ENCODE results near the gene CT45A3.
"Not testable (repeated sequence)": the region's sequence is repeated elsewhere in the genome, so short reads cannot be mapped to it uniquely, and the experiment has no call there.

CT45A3 gene

GRCh38 chrX:135768091-135768490 is at the start of gene CT45A3:
TSS of gene CT45A3 (minus strand) at chrX:135768191. CDS start at chrX:135764444, 3,747 bp downstream.
- DNase-seq (ENCODE audit: low read depth in 2 of 2), result not testable (repeated sequence)

GRCh38 chrX:135802687-135803086 is 34.7 kb upstream of the CT45A3 start, which contains the start of gene CT45A6:
TSS of gene CT45A6 (minus strand) at chrX:135802787. CDS start at chrX:135798993, 3,794 bp downstream.
- not testable (repeated sequence) for DNase-seq (ENCODE audit: low read depth in 2 of 2)

GRCh38 chrX:135785403-135785802 is 17.4 kb upstream of the CT45A3 start, which contains the start of gene CT45A5:
TSS of gene CT45A5 (minus strand) at chrX:135785503. CDS start at chrX:135781729, 3,774 bp downstream.
- DNase-seq (ENCODE audit: low read depth in 2 of 2), result not testable (repeated sequence)

- not testable (repeated sequence) for DNase-seq (ENCODE audit: low read depth in 2 of 2)
Observed at GRCh38 chrX:135744739-135745138, 23.3 kb downstream of the CT45A3 start.

GRCh38 chrX:135741192-135741715 is 26.7 kb downstream of the CT45A3 start:
- DNase-seq (ENCODE audit: low read depth in 2 of 2), result no peak

GRCh38 chrX:135740681-135741149 is 27.3 kb downstream of the CT45A3 start:
- DNase-seq (ENCODE audit: low read depth in 2 of 2), result peak; percentile 33 to 45

GRCh38 chrX:135737366-135738071 is 30.5 kb downstream of the CT45A3 start:
- no peak for DNase-seq (ENCODE audit: low read depth in 2 of 2)

GRCh38 chrX:135734666-135735065 is 33.3 kb downstream of the CT45A3 start:
- not testable (repeated sequence) for DNase-seq (ENCODE audit: low read depth in 2 of 2)

GRCh38 chrX:135713795-135714194 is 54.2 kb downstream of the CT45A3 start:
- no peak for DNase-seq (ENCODE audit: low read depth in 2 of 2)

- peak; percentile 39 for DNase-seq (ENCODE audit: low read depth in 2 of 2)
Observed at GRCh38 chrX:135713183-135713689, 54.8 kb downstream of the CT45A3 start, which contains the start of gene CT45A1. TSS of gene CT45A1 (plus strand) at chrX:135713639. CDS start at chrX:135718941, 5,302 bp downstream.

Measured in stimulated activated CD4-positive, alpha-beta T cell treated with anti-CD3 and anti-CD28 coated beads, Interleukin-15, amount 100 ng/mL, for 48 hours (primary cell).